Psoas muscle (tissue), 8 donors: Measurements from ENCODE around the gene TEX38. TPM values are rescaled to one million over a fixed set of nuclear protein-coding genes. Genes with fewer than 3 reads are reported as not detected.
"Not testable (repeated sequence)": the region's sequence is repeated elsewhere in the genome, so short reads cannot be mapped to it uniquely, and the experiment has no call there.

Experiments
- ATAC-seq, 4 donors: fragments of 200-7000 bp; cut with Tn5 transposase; one replicate each; pipeline ENCODE4 v1.9.1; 2020; ENCODE audit warnings: moderate library complexity in 3 of 4, mild to moderate bottlenecking in 2 of 4
- DNase-seq, 2 donors: peaks; one replicate each; pipeline ENCODE4 v3.0.0-alpha.2; 2020
- H3K27ac ChIP-seq: fragments of 200-600 bp; one replicate; pipeline ENCODE4 v1.8.0; 2022
- H3K27me3 ChIP-seq, 3 donors: fragments of 200-600 bp in 1 of 3; one replicate each; pipeline versions ENCODE4 v1.6.1 to v1.8.0; 2013 to 2022; ENCODE audit warnings: low read length in 2 of 3, mild to moderate bottlenecking in 2 of 3, moderate library complexity in 1 of 3; ENCODE audit not compliant: insufficient read depth in 3 of 3
- H3K36me3 ChIP-seq, 2 donors: fragments of 200-600 bp in 1 of 2; one replicate each; pipeline versions ENCODE4 v1.6.1 to v1.8.0; 2013 to 2022; ENCODE audit warnings: low read depth in 1 of 2, mild to moderate bottlenecking in 1 of 2, moderate library complexity in 1 of 2; ENCODE audit not compliant: insufficient read depth in 1 of 2
- H3K4me1 ChIP-seq: fragments of 200-600 bp; one replicate; pipeline ENCODE4 v1.8.0; 2022
- H3K4me3 ChIP-seq: fragments of 200-600 bp; one replicate; pipeline ENCODE4 v1.8.0; 2022; ENCODE audit warnings: mild to moderate bottlenecking
- H3K9me3 ChIP-seq: fragments of 200-600 bp; one replicate; pipeline ENCODE4 v1.8.0; 2022
- CTCF ChIP-seq: fragments of 200-600 bp; IDR thresholded peaks from one replicate; pipeline ENCODE4 v1.8.0; 2022; ENCODE audit warnings: antibody characterized with exemption
- WGBS, 3 donors: extraction: QIAGEN DNeasy Blood & Tissue Kit; methylation state at CpG; one replicate each; pipeline versions ENCODE4 v1.1.6 to v1.1.7; 2013; 5-methylcytosine and 5-hydroxymethylcytosine counted together
- intact Hi-C, 2 donors: fragments of 100-400 bp; cut with DNase I; formaldehyde crosslinking; loops; one replicate each; pipeline versions ENCODE4 v1.11.0 to v1.14.2; 2022
- polyA plus RNA-seq, 3 donors: library from polyadenylated mRNA; stranded (reverse); fragments of 200-250 nt; gene quantifications; one replicate each; pipeline ENCODE4 v1.2.3, GENCODE V29; 2013
- total RNA-seq, 4 donors: library from RNA; stranded (reverse); fragmentation: NEBNext Ultra II Directional in 2 of 4; extraction: Animal tissue kit (Norgen Biotek cat#: 25700) in 2 of 4; gene quantifications; one replicate each; pipeline versions ENCODE4 v1.2.1 to v1.2.4, GENCODE V29; 2021 to 2023
- donor health status: healthy with polysubstance abuse.
- donor health status: DM: no; HTN: no; CAD: no; lungs with moderate emphysema.
- donor health status: Bipolar disorder and iron deficiency.
- donor health status: healthy.
- donor health status: DM: yes; HTN: yes; CAD: no.
- donor health status: DM: no; HTN: no; CAD: no.
- donor health status: DM: no; HTN: no; CAD: no.
- donor health status: DM: yes; HTN: yes; CAD: no.

TEX38 gene
- total and polyA plus RNA-seq, 7 donors: 0.08 TPM; not detected in 6

GRCh38 chr1:46657775-46658174 is 13.9 kb upstream of the TEX38 start:
- Histone ChIP-seq H3K27me3 (no peaks in the 10 kb centered on the region), H3K4me1 (no peaks in the 10 kb centered on the region), H3K9me3 (no peaks in the 10 kb centered on the region), H3K4me3 (no peak overlapping the region), H3K36me3 (peaks cover 7 to 98% of the 10 kb centered on the region in 2 donors), H3K27ac (no peak overlapping the region)
- no peak for TF ChIP-seq CTCF
- no peak for DNase-seq
- intact Hi-C loops: no loop called here
- WGBS, 3 donors: 56 to 97% (median 95%) methylated on average over 1 of the region's 1 CpG
- no peak for ATAC-seq

- Histone ChIP-seq H3K36me3 (peaks cover 2 to 96% of the 10 kb centered on the region in 2 donors), H3K9me3 (no peaks in the 10 kb centered on the region), H3K4me3 (no peak overlapping the region), H3K27ac (no peak overlapping the region), H3K27me3 (no peaks in the 10 kb centered on the region), H3K4me1 (no peaks in the 10 kb centered on the region)
- ATAC-seq (no peak), DNase-seq (no peak)
- intact Hi-C loops: no loop called here
- no peak for TF ChIP-seq CTCF
- WGBS, 3 donors: 88 to 91% (median 88%) methylated on average over 2 of the region's 2 CpGs
Measured at GRCh38 chr1:46659307-46659870, 12.3 kb upstream of the TEX38 start.

- H3K27ac ChIP-seq, ATAC-seq, H3K9me3 ChIP-seq, DNase-seq, H3K27me3 ChIP-seq, intact Hi-C loops, H3K4me1 ChIP-seq, H3K4me3 ChIP-seq: not testable (repeated sequence)
- WGBS, 3 donors: 84 to 89% (median 87%) methylated on average over 5 of the region's 5 CpGs
- H3K36me3 ChIP-seq: peaks cover 7 to 96% of the 10 kb centered on the region in 2 donors
Measured at GRCh38 chr1:46660116-46660515, 11.5 kb upstream of the TEX38 start.

- DNase-seq, H3K4me3 ChIP-seq, H3K9me3 ChIP-seq, intact Hi-C loops, ATAC-seq, H3K27me3 ChIP-seq, H3K27ac ChIP-seq: not testable (repeated sequence)
- WGBS, 3 donors: 89 to 97% (median 90%) methylated on average over 2 to 5 of the region's 5 CpGs
- Histone ChIP-seq H3K4me1 (peaks cover 17% of the 10 kb centered on the region), H3K36me3 (peaks cover 6 to 86% of the 10 kb centered on the region in 2 donors)
Measured at GRCh38 chr1:46662919-46663318, 8.7 kb upstream of the TEX38 start.

- H3K27ac ChIP-seq: no peak overlapping the region
- 54 to 71% (median 54%) methylated on average over 2 of the region's 2 CpGs for WGBS, 3 donors
Measured at GRCh38 chr1:46665983-46666382, 5.7 kb upstream of the TEX38 start.

More at GRCh38 chr1:46665983-46666382, 5.7 kb upstream of the TEX38 start:
- Histone ChIP-seq H3K27me3 (no peaks in the 10 kb centered on the region), H3K36me3 (peaks cover 6 to 57% of the 10 kb centered on the region in 2 donors), H3K9me3 (no peaks in the 10 kb centered on the region), H3K4me1 (peaks cover 17% of the 10 kb centered on the region), H3K4me3 (peak overlapping the region; percentile 96)
- TF ChIP-seq CTCF: no peak
- ATAC-seq (no peak), DNase-seq (no peak)
- intact Hi-C loops: loop anchor here (5.0 kb wide), 4 partner anchors 44 to 56 kb away; partner anchors contain the start of genes EFCAB14 (in 1 of the 2) and MOB3C (in 1 of the 2)
